Astrocyte of the spinal cord (primary cell): ENCODE measurements around the gene TENT5A.

ENCODE experiments used
- DNase-seq: peaks from one replicate; pipeline ENCODE4 v3.0.0; 2011; ENCODE audit warnings: low read depth, low spot score
- H3K4me3 ChIP-seq: 2 replicates; pipeline ENCODE4 v1.5.1; 2011; ENCODE audit warnings: low read depth, mild to moderate bottlenecking, low read length, moderate library complexity
- in situ Hi-C: cut with HindIII; loops from 2 replicates; pipeline ENCODE4 v1.10.0; 2017; ENCODE audit warnings: low sequenced_read_pairs
- TF ChIP-seq, protein P1 (sequence below): IDR thresholded peaks from 2 replicates; pipeline ENCODE4 v1.5.1; 2012; ENCODE audit warnings: low read depth, mild to moderate bottlenecking, low read length, inconsistent platforms

TENT5A gene

GRCh38 chr6:81752084-81752920, at the start of gene TENT5A:
Gene TENT5A, minus strand, starts transcription at chr6:81752681. Its CDS starts 540 bp downstream, at chr6:81752141.
- DNase-seq, result peak; percentile 95
- in situ Hi-C loops, result no loop called here
- H3K4me3 ChIP-seq, result peak within 1 kb of the TSS; percentile 89
- TF ChIP-seq, protein P1, sequence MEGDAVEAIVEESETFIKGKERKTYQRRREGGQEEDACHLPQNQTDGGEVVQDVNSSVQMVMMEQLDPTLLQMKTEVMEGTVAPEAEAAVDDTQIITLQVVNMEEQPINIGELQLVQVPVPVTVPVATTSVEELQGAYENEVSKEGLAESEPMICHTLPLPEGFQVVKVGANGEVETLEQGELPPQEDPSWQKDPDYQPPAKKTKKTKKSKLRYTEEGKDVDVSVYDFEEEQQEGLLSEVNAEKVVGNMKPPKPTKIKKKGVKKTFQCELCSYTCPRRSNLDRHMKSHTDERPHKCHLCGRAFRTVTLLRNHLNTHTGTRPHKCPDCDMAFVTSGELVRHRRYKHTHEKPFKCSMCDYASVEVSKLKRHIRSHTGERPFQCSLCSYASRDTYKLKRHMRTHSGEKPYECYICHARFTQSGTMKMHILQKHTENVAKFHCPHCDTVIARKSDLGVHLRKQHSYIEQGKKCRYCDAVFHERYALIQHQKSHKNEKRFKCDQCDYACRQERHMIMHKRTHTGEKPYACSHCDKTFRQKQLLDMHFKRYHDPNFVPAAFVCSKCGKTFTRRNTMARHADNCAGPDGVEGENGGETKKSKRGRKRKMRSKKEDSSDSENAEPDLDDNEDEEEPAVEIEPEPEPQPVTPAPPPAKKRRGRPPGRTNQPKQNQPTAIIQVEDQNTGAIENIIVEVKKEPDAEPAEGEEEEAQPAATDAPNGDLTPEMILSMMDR, result no peak

- in situ Hi-C loops, result no loop called here
- TF ChIP-seq, protein P1, result no peak
- DNase-seq, result no peak
- H3K4me3 ChIP-seq, result no peak overlapping the region
These were observed 49.0 kb upstream of the TENT5A start for GRCh38 chr6:81801489-81801888.

- H3K4me3 ChIP-seq, result no peak overlapping the region
- TF ChIP-seq, protein P1, result no peak
- in situ Hi-C loops, result no loop called here
- no peak for DNase-seq
These were observed 48.2 kb upstream of the TENT5A start for GRCh38 chr6:81800666-81801065.

DNA sequence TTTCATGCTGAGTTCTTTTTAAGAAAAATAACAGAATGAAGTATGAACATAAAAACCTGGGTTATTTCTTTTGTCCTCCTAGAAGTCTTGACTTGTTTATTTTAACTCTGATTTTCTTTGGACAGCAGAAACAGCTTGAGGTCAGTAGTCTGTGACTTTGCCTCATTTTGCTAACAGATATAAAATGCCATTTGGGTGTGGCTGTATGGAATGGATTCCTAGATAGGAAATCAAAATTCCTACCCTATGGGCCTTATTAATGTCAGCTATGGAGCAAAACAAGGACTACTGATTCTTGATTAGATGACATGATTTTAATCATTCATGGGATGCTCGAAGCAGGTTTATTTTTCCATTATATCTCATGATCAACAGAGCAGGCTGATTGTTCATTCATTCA, 46.8 kb upstream of the TENT5A start:
- no peak overlapping the region for H3K4me3 ChIP-seq
- TF ChIP-seq, protein P1, result no peak
- in situ Hi-C loops, result no loop called here
- DNase-seq, result no peak

GRCh38 chr6:81797591-81797990, 45.1 kb upstream of the TENT5A start:
- in situ Hi-C loops, result no loop called here
- TF ChIP-seq, protein P1, result no peak
- no peak overlapping the region for H3K4me3 ChIP-seq
- peak; percentile 22 for DNase-seq

GRCh38 chr6:81795890-81796289, 43.4 kb upstream of the TENT5A start:
- in situ Hi-C loops, result no loop called here
- TF ChIP-seq, protein P1, result no peak
- no peak for DNase-seq
- no peak overlapping the region for H3K4me3 ChIP-seq
